IMR-90 (cell line): ENCODE measurements around the gene LRRC26. TPM values are rescaled to one million over a fixed set of nuclear protein-coding genes. Genes with fewer than 3 reads are reported as not detected.

ENCODE experiments used
- ATAC-seq: fragments of 200-7000 bp; cut with Tn5 transposase; 2 replicates; pipeline ENCODE4 v1.9.1; 2020; ENCODE audit warnings: low read depth, mild to moderate bottlenecking, moderate library complexity
- BruUV-seq: library from RNA; stranded (reverse); fragments of 400-500 nt; replicated peaks from 2 replicates; lab custom pipeline; 2021; lab: Mats Ljungman, UMichigan
- CTCF ChIA-PET: fragments of 300-600 bp; formaldehyde crosslinking; extraction: SDS; loops from one replicate; lab custom pipeline; 2021; ENCODE audit warnings: antibody characterized with exemption; lab: Yijun Ruan, JAX
- POLR2A ChIA-PET: fragments of 300-600 bp; sonication (Branson Sonifier 250); formaldehyde crosslinking; loops from one replicate; lab custom pipeline; 2022; ENCODE audit warnings: antibody characterized with exemption; ENCODE audit not compliant: unreplicated experiment; lab: Charles Lee
- DNase-seq: peaks from one replicate; pipeline ENCODE4 v3.0.0; 2013
- H2AFZ ChIP-seq: replicated peaks from 2 replicates; pipeline ENCODE3; 2013; ENCODE audit warnings: low read length, mild to moderate bottlenecking; ENCODE audit not compliant: poor library complexity
- H2AK5ac ChIP-seq: 2 replicates; pipeline ENCODE4 v1.6.1; 2013; ENCODE audit warnings: low read depth, low read length, inconsistent platforms
- H2AK9ac ChIP-seq: replicated peaks from 2 replicates; pipeline ENCODE3; 2013; ENCODE audit warnings: mild to moderate bottlenecking, low read depth, low read length, moderate library complexity; ENCODE audit not compliant: poor library complexity
- H2BK120ac ChIP-seq: 2 replicates; pipeline ENCODE4 v1.6.1; 2013; ENCODE audit warnings: low read depth, low read length, inconsistent platforms
- H2BK15ac ChIP-seq: 3 replicates; pipeline ENCODE4 v1.6.1; 2013; ENCODE audit warnings: low read depth, low read length, inconsistent platforms
- H2BK20ac ChIP-seq: 2 replicates; pipeline ENCODE4 v1.6.1; 2013; ENCODE audit warnings: low read depth, mild to moderate bottlenecking, inconsistent platforms, low read length, moderate library complexity
- H2BK5ac ChIP-seq: 2 replicates; pipeline ENCODE4 v1.6.1; 2013; ENCODE audit warnings: mild to moderate bottlenecking, low read depth, low read length, inconsistent platforms; ENCODE audit not compliant: poor library complexity, severe bottlenecking
- H3K14ac ChIP-seq: replicated peaks from 2 replicates; pipeline ENCODE4 v1.6.1; 2013; ENCODE audit warnings: low read depth, low read length, inconsistent platforms
- H3K18ac ChIP-seq: 2 replicates; pipeline ENCODE4 v1.6.1; 2013; ENCODE audit warnings: low read depth, low read length, control low read depth
- H3K23ac ChIP-seq: 2 replicates; pipeline ENCODE4 v1.6.1; 2013; ENCODE audit warnings: low read depth, low read length, inconsistent platforms
- H3K27ac ChIP-seq: 2 replicates; pipeline ENCODE4 v1.5.1; 2013; ENCODE audit warnings: mild to moderate bottlenecking, control low read depth, low read length; ENCODE audit not compliant: insufficient read depth
- H3K27me3 ChIP-seq: 2 replicates; pipeline ENCODE4 v1.6.1; 2013; ENCODE audit warnings: low read length; ENCODE audit not compliant: control insufficient read depth, insufficient read depth
- H3K36me3 ChIP-seq: 2 replicates; pipeline ENCODE4 v1.6.1; 2013; ENCODE audit warnings: low read length, mixed read lengths; ENCODE audit not compliant: control insufficient read depth, insufficient read depth
- H3K4ac ChIP-seq: 2 replicates; pipeline ENCODE4 v1.6.1; 2013; ENCODE audit warnings: low read depth, low read length, inconsistent platforms
- H3K4me1 ChIP-seq: 2 replicates; pipeline ENCODE4 v1.6.1; 2013; ENCODE audit warnings: low read length, mixed read lengths; ENCODE audit not compliant: control insufficient read depth, insufficient read depth
- H3K4me2 ChIP-seq: 2 replicates; pipeline ENCODE4 v1.6.1; 2013; ENCODE audit warnings: low read depth, mild to moderate bottlenecking, control low read depth, low read length, moderate library complexity
- H3K4me3 ChIP-seq: 2 replicates; pipeline ENCODE4 v1.5.1; 2013; ENCODE audit warnings: low read depth, mild to moderate bottlenecking, control low read depth, low read length, moderate library complexity; ENCODE audit not compliant: insufficient read depth
- H3K56ac ChIP-seq: 2 replicates; pipeline ENCODE4 v1.6.1; 2013; ENCODE audit warnings: low read length, inconsistent platforms; ENCODE audit not compliant: insufficient read depth; ENCODE audit errors: extremely low read depth
- H3K79me1 ChIP-seq, 2 experiments: 2 replicates each; pipeline ENCODE4 v1.6.1; 2013; ENCODE audit warnings: low read length in 2 of 2, inconsistent platforms in 1 of 2, low read depth in 1 of 2
- H3K9ac ChIP-seq: 2 replicates; pipeline ENCODE4 v1.6.1; 2013; ENCODE audit warnings: low read depth, low read length, control low read depth
- H3K9me1 ChIP-seq: 2 replicates; pipeline ENCODE4 v1.6.1; 2013; ENCODE audit warnings: low read length, inconsistent platforms; ENCODE audit not compliant: insufficient read depth
- H3K9me3 ChIP-seq: 2 replicates; pipeline ENCODE4 v1.6.1; 2013; ENCODE audit warnings: low read length; ENCODE audit not compliant: control insufficient read depth, insufficient read depth
- H4K20me1 ChIP-seq: 2 replicates; pipeline ENCODE4 v1.6.1; 2013; ENCODE audit warnings: low read length, inconsistent platforms; ENCODE audit not compliant: insufficient read depth
- H4K5ac ChIP-seq: 2 replicates; pipeline ENCODE4 v1.6.1; 2013; ENCODE audit warnings: mild to moderate bottlenecking, low read depth, low read length, control low read depth
- H4K8ac ChIP-seq, 2 experiments: 2 replicates each; pipeline ENCODE4 v1.6.1; 2013; ENCODE audit warnings: low read depth in 2 of 2, low read length in 2 of 2, control low read depth in 1 of 2, inconsistent platforms in 1 of 2
- H4K91ac ChIP-seq: 2 replicates; pipeline ENCODE4 v1.6.1; 2013; ENCODE audit warnings: low read depth, low read length, inconsistent platforms; ENCODE audit not compliant: insufficient read depth
- BHLHE40 ChIP-seq: fragments of 150-350 bp; IDR thresholded peaks from 2 replicates; pipeline ENCODE4 v1.6.1; 2016; ENCODE audit warnings: mild to moderate bottlenecking, low read depth, low read length
- CEBPB ChIP-seq: IDR thresholded peaks from 2 replicates; pipeline ENCODE4 v1.6.1; 2012; ENCODE audit warnings: low read depth, low read length, improper control_type of control experiment
- CHD1 ChIP-seq: IDR thresholded peaks from 2 replicates; pipeline ENCODE4 v1.6.1; 2012; ENCODE audit warnings: low read depth, low read length, improper control_type of control experiment
- MAZ ChIP-seq: IDR thresholded peaks from 2 replicates; pipeline ENCODE4 v1.6.1; 2012; ENCODE audit warnings: low read depth, mild to moderate bottlenecking, low read length, improper control_type of control experiment, moderate library complexity, borderline replicate concordance
- MXI1 ChIP-seq: IDR thresholded peaks from 2 replicates; pipeline ENCODE4 v1.6.1; 2012; ENCODE audit warnings: low read depth, mild to moderate bottlenecking, low read length, moderate library complexity, borderline replicate concordance
- NFE2L2 ChIP-seq: fragments of 150-350 bp; IDR thresholded peaks from 2 replicates; pipeline ENCODE4 v1.6.1; 2016; ENCODE audit warnings: low read depth, mild to moderate bottlenecking, low read length
- RCOR1 ChIP-seq: IDR thresholded peaks from 2 replicates; pipeline ENCODE4 v1.6.1; 2012; ENCODE audit warnings: mild to moderate bottlenecking, low read length, improper control_type of control experiment; ENCODE audit not compliant: insufficient replicate concordance
- RFX5 ChIP-seq: IDR thresholded peaks from 2 replicates; pipeline ENCODE4 v1.8.0; 2012; ENCODE audit warnings: low read depth, mild to moderate bottlenecking, low read length, moderate library complexity
- SMC3 ChIP-seq: fragments of 150-350 bp; IDR thresholded peaks from 2 replicates; pipeline ENCODE4 v1.6.1; 2016; ENCODE audit warnings: low read depth, mild to moderate bottlenecking, antibody characterized with exemption, low read length, moderate library complexity
- WGBS, 2 experiments: methylation state at CpG; one replicate each; pipeline versions ENCODE4 v1.1.5 to v1.1.7; 2013; ENCODE audit warnings: missing lambda C conversion rate in 2 of 2; ENCODE audit not compliant: insufficient read length in 1 of 2; ENCODE audit errors: extremely low coverage in 2 of 2; 5-methylcytosine and 5-hydroxymethylcytosine counted together
- dilution Hi-C: fragments of 300-500 bp; cut with HindIII; formaldehyde crosslinking; loops from one replicate; pipeline ENCODE4 v1.14.3; 2018; ENCODE audit warnings: low sequenced_read_pairs; ENCODE audit not compliant: unreplicated experiment
- in situ Hi-C: fragments of 300-500 bp; cut with MboI; formaldehyde crosslinking; loops from 3 replicates; pipeline ENCODE4 v1.14.3; 2019; ENCODE audit warnings: low sequenced_read_pairs, inconsistent platforms, mixed read lengths
- intact Hi-C: fragments of 100-400 bp; cut with micrococcal nuclease; formaldehyde crosslinking; loops from 2 replicates; pipeline ENCODE4 v1.10.0; 2022
- polyA plus RNA-seq, 3 experiments: library from polyadenylated mRNA; depleted of rRNA; stranded (reverse); fragments of >200 nt; gene quantifications; 2 replicates each; pipeline ENCODE4 v1.2.3, GENCODE V29; 2012; ENCODE audit warnings: low replicate concordance in 1 of 3
- total RNA-seq: library from RNA; depleted of rRNA; stranded (reverse); fragments of >200 nt; gene quantifications from 2 replicates; pipeline ENCODE4 v1.2.3, GENCODE V29; 2012
- TF ChIP-seq, protein P1 (sequence below): conservative IDR thresholded peaks from 2 replicates; pipeline ENCODE4 v1.5.1; 2012; ENCODE audit warnings: mild to moderate bottlenecking, low read depth, low read length, improper control_type of control experiment
- TF ChIP-seq, protein P2 (sequence below): fragments of 150-350 bp; IDR thresholded peaks from 2 replicates; pipeline ENCODE4 v1.6.1; 2017; ENCODE audit warnings: mild to moderate bottlenecking, antibody characterized with exemption, low read length, low read depth
- TF ChIP-seq, protein P3 (sequence below): fragments of 150-350 bp; IDR thresholded peaks from 2 replicates; pipeline ENCODE4 v1.6.1; 2016; ENCODE audit warnings: low read depth, mild to moderate bottlenecking, low read length, moderate library complexity, borderline replicate concordance

The LRRC26 gene
- total and polyA plus RNA-seq, 2 of the 4 experiments (the other 2 are of a cell fraction), result not detected

DNA sequence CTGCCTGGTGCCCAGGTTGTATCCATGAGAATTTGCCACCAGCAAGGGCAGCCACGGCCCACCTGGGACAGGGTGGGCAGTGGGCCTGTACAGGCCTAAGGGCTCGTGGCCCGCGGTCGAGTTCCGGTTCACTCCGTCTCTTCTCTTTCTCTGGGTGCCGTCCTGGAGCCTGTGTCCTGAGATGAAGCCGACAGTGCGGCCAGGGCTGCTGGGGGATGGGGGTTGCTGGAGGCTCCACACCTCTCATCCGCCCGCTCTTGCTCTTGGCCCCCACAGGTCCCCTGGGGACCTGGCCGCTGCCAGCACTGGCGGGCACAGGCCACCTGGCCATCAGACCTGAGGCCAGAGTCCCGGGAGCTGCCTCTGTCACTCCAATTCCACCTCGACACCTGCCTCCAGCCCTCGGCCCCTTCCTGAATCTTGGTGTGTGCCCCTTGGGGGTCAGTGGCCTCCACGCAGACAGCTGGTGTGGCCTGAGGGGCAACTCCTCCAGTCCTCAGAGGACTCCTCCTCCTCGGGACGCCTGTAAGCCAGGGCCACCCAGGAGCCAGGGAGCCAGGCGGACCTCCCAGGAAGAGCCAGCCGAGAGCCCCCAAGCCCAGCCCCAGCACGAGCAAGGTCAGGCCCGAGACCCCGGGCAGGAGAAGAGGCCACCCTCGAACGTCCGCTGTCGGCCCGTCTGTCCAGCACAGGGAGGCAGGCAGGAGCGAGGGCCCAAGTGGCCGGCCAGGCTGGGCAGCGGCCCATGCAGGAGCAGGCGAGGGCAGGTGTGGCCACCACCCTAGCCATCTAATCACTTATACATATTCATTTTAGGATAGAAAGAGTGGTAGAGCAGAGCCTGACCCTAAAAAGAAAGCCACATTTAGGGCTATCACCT lies 5.2 kb downstream of the LRRC26 start (continued):
- no peak for TF ChIP-seq CHD1

DNA sequence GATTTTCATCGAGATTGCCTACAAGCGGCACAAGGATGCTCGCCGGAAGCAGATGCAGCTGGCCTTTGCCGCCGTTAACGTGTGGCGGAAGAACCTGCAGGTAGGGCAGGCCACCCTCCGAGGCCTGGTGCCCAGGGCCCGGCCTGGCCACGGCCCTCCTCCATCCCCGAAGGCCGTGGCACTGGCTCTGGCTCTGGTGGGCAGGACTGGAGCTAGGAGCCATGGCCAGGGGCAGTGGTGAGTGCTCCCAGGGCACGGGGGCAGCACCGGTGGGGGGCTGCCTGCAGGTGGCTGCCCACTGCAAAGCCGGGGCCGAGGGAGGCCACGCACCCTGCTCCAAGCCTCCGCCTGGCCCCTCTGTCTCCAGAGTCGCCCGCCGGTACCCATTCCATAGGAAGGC lies 6.0 kb downstream of the LRRC26 start:
- no peak overlapping the region for H3K4ac ChIP-seq
- H2AK9ac ChIP-seq, result peak overlapping the region; percentile 42
- WGBS, 2 experiments, result 62% methylated on average over 6 of the region's 22 CpGs; no CpG with 5 or more reads in 1 of the 2 experiments
- no peaks in the 10 kb centered on the region for H3K79me1 ChIP-seq
- no peaks in the 10 kb centered on the region for H3K9me3 ChIP-seq
- BruUV-seq, result no TSS peak
- no peaks in the 10 kb centered on the region for H3K36me3 ChIP-seq
- no peak overlapping the region for H3K4me2 ChIP-seq
- no peak overlapping the region for H3K4me3 ChIP-seq
- no peak overlapping the region for H2BK20ac ChIP-seq
- no peak overlapping the region for H4K5ac ChIP-seq
- no peak overlapping the region for H3K27ac ChIP-seq
- no peaks in the 10 kb centered on the region for H4K20me1 ChIP-seq
- peaks cover 2% of the 10 kb centered on the region; the same call in 1 of the 2 replicates for H3K4me1 ChIP-seq
- H2BK5ac ChIP-seq, result no peak overlapping the region
- in situ Hi-C loops (no loop called here), dilution Hi-C loops (no loop called here), intact Hi-C loops (no loop called here)
- H4K8ac ChIP-seq, result no peak overlapping the region
- H3K27me3 ChIP-seq, result peaks cover 89% of the 10 kb centered on the region
- H4K91ac ChIP-seq, result no peak overlapping the region
- no peak overlapping the region for H3K18ac ChIP-seq
- no peak overlapping the region for H2AK5ac ChIP-seq
- DNase-seq, result no peak
- H2BK120ac ChIP-seq, result no peak overlapping the region
- H3K56ac ChIP-seq, result no peak overlapping the region
- H2BK15ac ChIP-seq, result no peak overlapping the region
- ChIA-PET CTCF (no interaction called here), POLR2A (no interaction called here)
- H3K14ac ChIP-seq, result no peak overlapping the region
- no peak overlapping the region for H3K23ac ChIP-seq
- no peaks in the 10 kb centered on the region for H3K9me1 ChIP-seq
- ATAC-seq, result no peak
- H2AFZ ChIP-seq, result peak overlapping the region; percentile 21
- no peak overlapping the region for H3K9ac ChIP-seq
- TF ChIP-seq RFX5 (no peak), MAZ (no peak), SMC3 (no peak), RCOR1 (no peak), NFE2L2 (no peak), BHLHE40 (no peak), CHD1 (no peak), CEBPB (no peak), MXI1 (no peak)
- TF ChIP-seq, protein P1, sequence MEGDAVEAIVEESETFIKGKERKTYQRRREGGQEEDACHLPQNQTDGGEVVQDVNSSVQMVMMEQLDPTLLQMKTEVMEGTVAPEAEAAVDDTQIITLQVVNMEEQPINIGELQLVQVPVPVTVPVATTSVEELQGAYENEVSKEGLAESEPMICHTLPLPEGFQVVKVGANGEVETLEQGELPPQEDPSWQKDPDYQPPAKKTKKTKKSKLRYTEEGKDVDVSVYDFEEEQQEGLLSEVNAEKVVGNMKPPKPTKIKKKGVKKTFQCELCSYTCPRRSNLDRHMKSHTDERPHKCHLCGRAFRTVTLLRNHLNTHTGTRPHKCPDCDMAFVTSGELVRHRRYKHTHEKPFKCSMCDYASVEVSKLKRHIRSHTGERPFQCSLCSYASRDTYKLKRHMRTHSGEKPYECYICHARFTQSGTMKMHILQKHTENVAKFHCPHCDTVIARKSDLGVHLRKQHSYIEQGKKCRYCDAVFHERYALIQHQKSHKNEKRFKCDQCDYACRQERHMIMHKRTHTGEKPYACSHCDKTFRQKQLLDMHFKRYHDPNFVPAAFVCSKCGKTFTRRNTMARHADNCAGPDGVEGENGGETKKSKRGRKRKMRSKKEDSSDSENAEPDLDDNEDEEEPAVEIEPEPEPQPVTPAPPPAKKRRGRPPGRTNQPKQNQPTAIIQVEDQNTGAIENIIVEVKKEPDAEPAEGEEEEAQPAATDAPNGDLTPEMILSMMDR, result no peak
- TF ChIP-seq, protein P2, sequence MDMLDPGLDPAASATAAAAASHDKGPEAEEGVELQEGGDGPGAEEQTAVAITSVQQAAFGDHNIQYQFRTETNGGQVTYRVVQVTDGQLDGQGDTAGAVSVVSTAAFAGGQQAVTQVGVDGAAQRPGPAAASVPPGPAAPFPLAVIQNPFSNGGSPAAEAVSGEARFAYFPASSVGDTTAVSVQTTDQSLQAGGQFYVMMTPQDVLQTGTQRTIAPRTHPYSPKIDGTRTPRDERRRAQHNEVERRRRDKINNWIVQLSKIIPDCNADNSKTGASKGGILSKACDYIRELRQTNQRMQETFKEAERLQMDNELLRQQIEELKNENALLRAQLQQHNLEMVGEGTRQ, result no peak
- TF ChIP-seq, protein P3, sequence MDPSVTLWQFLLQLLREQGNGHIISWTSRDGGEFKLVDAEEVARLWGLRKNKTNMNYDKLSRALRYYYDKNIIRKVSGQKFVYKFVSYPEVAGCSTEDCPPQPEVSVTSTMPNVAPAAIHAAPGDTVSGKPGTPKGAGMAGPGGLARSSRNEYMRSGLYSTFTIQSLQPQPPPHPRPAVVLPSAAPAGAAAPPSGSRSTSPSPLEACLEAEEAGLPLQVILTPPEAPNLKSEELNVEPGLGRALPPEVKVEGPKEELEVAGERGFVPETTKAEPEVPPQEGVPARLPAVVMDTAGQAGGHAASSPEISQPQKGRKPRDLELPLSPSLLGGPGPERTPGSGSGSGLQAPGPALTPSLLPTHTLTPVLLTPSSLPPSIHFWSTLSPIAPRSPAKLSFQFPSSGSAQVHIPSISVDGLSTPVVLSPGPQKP, result no peak
